Lung (tissue), 12 donors: Measurements from ENCODE around the gene CACNG5. TPM values are rescaled to one million over a fixed set of nuclear protein-coding genes. Genes with fewer than 3 reads are reported as not detected.

Experiments used
- ATAC-seq: fragments of 200-7000 bp; cut with Tn5 transposase; one replicate; pipeline ENCODE4 v1.9.1; 2020; ENCODE audit warnings: moderate number of reproducible peaks; ENCODE audit not compliant: insufficient read depth, low FRiP score
- DNase-seq, 3 donors: peaks; one replicate each; pipeline ENCODE4 v3.0.0-alpha.2; 2013 to 2017
- H3K27ac ChIP-seq, 2 donors: one replicate each; pipeline ENCODE4 v1.5.1; 2013; ENCODE audit warnings: mild to moderate bottlenecking in 2 of 2, moderate library complexity in 2 of 2, control low read depth in 1 of 2, inconsistent platforms in 1 of 2, low read depth in 1 of 2, low read length in 1 of 2
- H3K27me3 ChIP-seq, 3 donors: one replicate each; pipeline ENCODE4 v1.5.1; 2013; ENCODE audit warnings: low read length in 2 of 3; ENCODE audit not compliant: control insufficient read depth in 3 of 3, insufficient read depth in 3 of 3
- H3K36me3 ChIP-seq, 4 donors: one replicate each; pipeline ENCODE4 v1.5.1; 2013; ENCODE audit warnings: low read length in 4 of 4, mild to moderate bottlenecking in 1 of 4, moderate library complexity in 1 of 4; ENCODE audit not compliant: control insufficient read depth in 4 of 4, insufficient read depth in 4 of 4
- H3K4me1 ChIP-seq, 5 donors: one replicate each; pipeline ENCODE4 v1.5.1; 2013; ENCODE audit warnings: low read length in 5 of 5, mild to moderate bottlenecking in 2 of 5, moderate library complexity in 1 of 5; ENCODE audit not compliant: control insufficient read depth in 5 of 5, insufficient read depth in 5 of 5
- H3K4me3 ChIP-seq: one replicate; pipeline ENCODE4 v1.5.1; 2013; ENCODE audit warnings: mild to moderate bottlenecking, control low read depth, moderate library complexity
- H3K9ac ChIP-seq, 2 donors: one replicate each; pipeline ENCODE4 v1.5.1; 2013; ENCODE audit warnings: low read length in 2 of 2, control low read depth in 1 of 2; ENCODE audit not compliant: insufficient read depth in 1 of 2
- H3K9me3 ChIP-seq, 4 donors: one replicate each; pipeline ENCODE4 v1.5.1; 2013; ENCODE audit warnings: low read length in 3 of 4, mild to moderate bottlenecking in 1 of 4, moderate library complexity in 1 of 4; ENCODE audit not compliant: control insufficient read depth in 4 of 4, insufficient read depth in 3 of 4
- WGBS, 2 donors: extraction: QIAGEN DNeasy Blood & Tissue Kit; methylation state at CpG; one replicate each; pipeline ENCODE4 v1.1.7; 2013; 5-methylcytosine and 5-hydroxymethylcytosine counted together
- polyA plus RNA-seq, 2 donors: library from polyadenylated mRNA; stranded (reverse); fragments of 200-250 nt; gene quantifications; one replicate each; pipeline ENCODE4 v1.2.1, GENCODE V29; 2013
- total RNA-seq, 2 donors: library from RNA; depleted of rRNA in 1 of 2; stranded (reverse); fragments of >200 nt in 1 of 2; gene quantifications; one replicate each; pipeline ENCODE4 v1.2.1, GENCODE V29; 2014 to 2021
- TF ChIP-seq, protein P1 (sequence below): IDR thresholded peaks from 2 replicates; pipeline ENCODE4 v1.5.1; 2012; ENCODE audit warnings: mild to moderate bottlenecking; ENCODE audit errors: control extremely low read depth, extremely low read depth
- donor health status: control.
- donor health status: control.
- donor health status: Bipolar disorder and iron deficiency.
- donor health status: healthy.
- donor health status: DM: yes; HTN: yes; CAD: no.

CACNG5 gene
- total and polyA plus RNA-seq, 4 donors = not detected

DNA sequence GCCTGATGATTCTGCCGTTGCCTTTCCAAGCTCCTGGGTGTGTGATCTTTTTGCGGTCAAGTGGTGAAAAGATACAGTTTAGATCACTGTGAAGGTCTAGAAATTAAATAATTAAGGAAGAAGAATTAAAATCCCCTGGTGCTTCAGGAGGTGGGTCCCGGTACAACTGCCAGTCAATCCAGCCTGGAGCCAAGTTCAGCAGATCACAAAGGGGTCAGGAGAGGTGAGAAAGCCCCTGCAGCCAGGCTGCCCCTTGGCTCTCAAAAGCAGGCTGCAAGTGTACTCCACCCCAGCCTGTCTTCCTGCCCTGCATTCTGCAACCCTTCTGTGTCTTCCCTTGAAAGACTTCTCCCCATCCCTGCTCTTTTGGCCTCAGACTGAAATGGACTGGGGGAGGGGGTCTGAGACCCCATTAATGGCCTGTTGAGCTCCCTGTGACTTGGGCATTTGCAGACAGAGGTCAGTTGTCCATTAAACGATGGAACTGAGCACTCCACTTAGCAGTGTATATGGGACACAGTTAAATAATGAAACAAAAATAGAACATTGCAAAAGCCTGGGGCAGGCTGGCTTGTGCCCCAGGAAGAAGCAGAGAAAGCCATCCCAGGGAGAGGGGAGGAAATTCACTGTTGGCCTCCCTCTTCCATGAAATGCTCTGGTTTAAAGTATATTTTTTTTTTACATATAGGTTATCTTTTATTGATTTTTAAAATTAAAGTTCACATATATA lies 15.1 kb downstream of the CACNG5 start:
- Histone ChIP-seq H3K9me3 (peaks cover 0 to 12% (median 0%) of the 10 kb centered on the region in 4 donors), H3K4me3 (no peak overlapping the region), H3K27me3 (no peaks in the 10 kb centered on the region), H3K36me3 (no peaks in the 10 kb centered on the region), H3K4me1 (no peaks in the 10 kb centered on the region), H3K27ac (no peak overlapping the region), H3K9ac (no peak overlapping the region)
- no peak for ATAC-seq
- no peak for DNase-seq
- 72 to 83% methylated on average over 4 of the region's 4 CpGs for WGBS, 2 donors
- TF ChIP-seq, protein P1, sequence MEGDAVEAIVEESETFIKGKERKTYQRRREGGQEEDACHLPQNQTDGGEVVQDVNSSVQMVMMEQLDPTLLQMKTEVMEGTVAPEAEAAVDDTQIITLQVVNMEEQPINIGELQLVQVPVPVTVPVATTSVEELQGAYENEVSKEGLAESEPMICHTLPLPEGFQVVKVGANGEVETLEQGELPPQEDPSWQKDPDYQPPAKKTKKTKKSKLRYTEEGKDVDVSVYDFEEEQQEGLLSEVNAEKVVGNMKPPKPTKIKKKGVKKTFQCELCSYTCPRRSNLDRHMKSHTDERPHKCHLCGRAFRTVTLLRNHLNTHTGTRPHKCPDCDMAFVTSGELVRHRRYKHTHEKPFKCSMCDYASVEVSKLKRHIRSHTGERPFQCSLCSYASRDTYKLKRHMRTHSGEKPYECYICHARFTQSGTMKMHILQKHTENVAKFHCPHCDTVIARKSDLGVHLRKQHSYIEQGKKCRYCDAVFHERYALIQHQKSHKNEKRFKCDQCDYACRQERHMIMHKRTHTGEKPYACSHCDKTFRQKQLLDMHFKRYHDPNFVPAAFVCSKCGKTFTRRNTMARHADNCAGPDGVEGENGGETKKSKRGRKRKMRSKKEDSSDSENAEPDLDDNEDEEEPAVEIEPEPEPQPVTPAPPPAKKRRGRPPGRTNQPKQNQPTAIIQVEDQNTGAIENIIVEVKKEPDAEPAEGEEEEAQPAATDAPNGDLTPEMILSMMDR = no peak

DNA sequence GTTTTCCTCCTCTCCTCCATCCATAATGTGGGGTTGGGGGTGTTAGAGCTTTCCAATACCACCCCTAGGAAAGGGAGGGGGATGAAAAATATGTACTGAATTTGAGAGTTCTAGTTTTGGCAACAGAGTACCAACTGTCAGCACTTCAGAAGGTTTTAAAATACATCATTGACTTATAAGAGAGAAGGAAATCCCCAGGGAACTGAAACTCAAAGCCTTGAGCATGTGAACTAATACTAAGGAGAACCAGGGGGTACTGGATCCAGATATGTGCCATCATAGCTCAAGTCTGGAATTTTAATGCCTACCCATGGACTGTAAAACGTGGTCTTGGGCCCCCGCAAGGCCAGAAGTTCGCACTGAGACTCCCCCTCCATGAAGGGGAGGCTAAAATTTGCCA lies 15.8 kb downstream of the CACNG5 start:
- no peak overlapping the region for H3K9ac ChIP-seq
- no peak overlapping the region for H3K4me3 ChIP-seq
- H3K9me3 ChIP-seq = peaks cover 0 to 10% (median 0%) of the 10 kb centered on the region in 4 donors
- no peaks in the 10 kb centered on the region for H3K27me3 ChIP-seq
- DNase-seq = peak in 1 of 3 donors; percentile 9
- no peaks in the 10 kb centered on the region for H3K36me3 ChIP-seq
- TF ChIP-seq, protein P1 = no peak
- H3K27ac ChIP-seq = no peak overlapping the region
- H3K4me1 ChIP-seq = no peaks in the 10 kb centered on the region
- 69 to 82% methylated on average over 3 of the region's 3 CpGs for WGBS, 2 donors
- no peak for ATAC-seq

DNA sequence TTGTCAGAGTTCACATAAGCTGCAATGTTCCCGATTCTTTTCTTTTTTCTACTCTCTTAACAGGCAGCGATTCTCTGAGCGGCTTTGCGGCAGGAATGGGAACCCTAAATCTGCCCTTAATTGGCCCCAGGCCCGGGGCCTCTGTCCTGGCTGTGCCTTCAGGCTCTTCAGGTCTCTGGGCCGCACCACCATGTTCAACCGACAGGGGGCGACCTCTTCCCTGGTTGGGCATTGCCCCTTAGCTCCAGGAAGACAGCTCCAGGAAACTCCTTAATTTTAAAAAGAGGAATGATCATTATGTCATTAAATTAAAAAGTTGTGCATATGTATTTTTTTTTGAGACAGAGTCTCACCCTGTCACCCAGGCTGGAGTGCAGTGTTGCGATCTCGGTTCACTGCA lies 20.3 kb downstream of the CACNG5 start:
- no peak overlapping the region for H3K27ac ChIP-seq
- no peaks in the 10 kb centered on the region for H3K4me1 ChIP-seq
- 73 to 77% methylated on average over 10 of the region's 10 CpGs for WGBS, 2 donors
- H3K27me3 ChIP-seq = no peaks in the 10 kb centered on the region
- H3K9ac ChIP-seq = no peak overlapping the region
- DNase-seq (no peak), ATAC-seq (no peak)
- TF ChIP-seq, protein P1 = no peak
- no peaks in the 10 kb centered on the region for H3K36me3 ChIP-seq
- H3K4me3 ChIP-seq = no peak overlapping the region
- no peaks in the 10 kb centered on the region for H3K9me3 ChIP-seq
